22Rv1 (cell line): ENCODE results near the gene C2orf78.

Source experiments
- H3K27ac ChIP-seq: fragments of 450-650 bp; 2 replicates; pipeline ENCODE4 v1.5.1; 2017
- CTCF ChIP-seq: fragments of 450-650 bp; IDR thresholded peaks from 2 replicates; pipeline ENCODE4 v1.5.1; 2017; ENCODE audit warnings: mild to moderate bottlenecking
- ZFX ChIP-seq: fragments of 450-650 bp; IDR thresholded peaks from 2 replicates; pipeline ENCODE4 v1.6.1; 2017; ENCODE audit warnings: antibody characterized with exemption, borderline replicate concordance

The C2orf78 gene

DNA sequence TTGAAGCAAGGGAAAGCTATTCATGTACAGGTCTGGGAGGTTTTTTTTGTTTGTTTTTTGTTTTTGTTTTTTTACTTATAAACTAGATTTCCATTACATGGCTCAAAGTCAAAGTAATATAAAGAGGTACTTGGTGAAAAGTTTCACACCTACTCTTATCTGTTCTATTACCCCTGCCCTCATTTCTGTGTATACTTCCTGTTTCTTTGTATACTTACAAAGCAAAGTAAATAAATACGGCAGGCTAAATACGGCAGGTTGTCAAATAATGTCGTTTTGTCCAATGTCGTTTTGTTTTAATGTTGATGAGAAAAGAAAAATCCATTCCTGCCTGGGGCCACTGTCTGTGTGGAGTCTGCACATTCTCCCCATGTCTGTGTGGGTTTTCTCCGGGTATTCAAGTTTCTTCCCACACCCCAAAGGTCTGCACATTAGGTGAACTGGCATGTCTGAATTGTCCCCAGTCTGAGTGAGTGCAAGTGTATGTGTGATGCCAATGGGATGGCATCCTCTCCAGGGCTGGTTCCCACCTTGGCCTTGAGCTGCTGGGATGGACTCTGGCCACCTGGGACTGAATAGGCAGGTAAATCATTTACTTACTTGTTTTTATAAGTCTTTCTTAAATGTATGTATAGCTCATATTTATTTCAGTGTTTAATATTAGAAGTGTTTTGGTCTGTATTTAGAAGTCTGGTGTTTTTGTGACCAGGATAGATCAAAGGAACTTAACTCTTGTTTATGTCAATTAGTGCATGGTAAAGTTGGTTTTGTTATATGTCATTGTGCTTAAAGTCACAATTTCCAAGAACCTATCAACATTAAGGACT lies 58.1 kb downstream of the C2orf78 start:
- TF ChIP-seq CTCF (no peak), ZFX (no peak)
- H3K27ac ChIP-seq: peak overlapping the region; percentile 78

- TF ChIP-seq CTCF: no peak
- no peak for TF ChIP-seq ZFX
These were observed 58.7 kb downstream of the C2orf78 start for GRCh38 chr2:73842739-73843019.

GRCh38 chr2:73844087-73844486 lies 60.1 kb downstream of the C2orf78 start:
- TF ChIP-seq CTCF: no peak
- TF ChIP-seq ZFX: no peak
- no peak overlapping the region for H3K27ac ChIP-seq

More at GRCh38 chr2:73842739-73843019, 58.7 kb downstream of the C2orf78 start:
- H3K27ac ChIP-seq: peak overlapping the region; percentile 78

DNA sequence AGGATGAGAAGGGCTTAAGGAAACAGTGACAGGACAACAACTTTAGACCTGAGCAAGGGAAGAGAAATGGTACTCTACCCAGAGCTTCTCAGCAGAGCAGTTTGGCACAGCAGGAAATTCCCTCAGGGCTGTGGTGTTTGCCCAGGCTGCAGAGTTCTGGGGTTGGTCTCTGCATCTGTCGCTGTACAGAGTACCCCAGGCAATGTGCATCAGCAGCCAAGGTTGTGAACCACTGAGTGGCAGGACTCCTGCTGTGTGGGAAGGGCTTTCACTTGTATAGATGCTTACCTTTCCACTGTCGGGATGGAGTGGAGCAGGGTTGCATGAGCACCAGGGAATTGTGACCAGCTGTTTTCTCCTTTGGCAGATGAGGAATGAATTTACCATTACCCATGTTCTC lies 66.0 kb downstream of the C2orf78 start:
- H3K27ac ChIP-seq: no peak overlapping the region
- TF ChIP-seq ZFX: no peak

- TF ChIP-seq ZFX (no peak), CTCF (peak; percentile 71)
- no peak overlapping the region for H3K27ac ChIP-seq
These were observed 67.3 kb downstream of the C2orf78 start for GRCh38 chr2:73851274-73851673.

GRCh38 chr2:73852020-73852419 lies 68.0 kb downstream of the C2orf78 start:
- H3K27ac ChIP-seq: no peak overlapping the region
- TF ChIP-seq CTCF (no peak), ZFX (no peak)

DNA sequence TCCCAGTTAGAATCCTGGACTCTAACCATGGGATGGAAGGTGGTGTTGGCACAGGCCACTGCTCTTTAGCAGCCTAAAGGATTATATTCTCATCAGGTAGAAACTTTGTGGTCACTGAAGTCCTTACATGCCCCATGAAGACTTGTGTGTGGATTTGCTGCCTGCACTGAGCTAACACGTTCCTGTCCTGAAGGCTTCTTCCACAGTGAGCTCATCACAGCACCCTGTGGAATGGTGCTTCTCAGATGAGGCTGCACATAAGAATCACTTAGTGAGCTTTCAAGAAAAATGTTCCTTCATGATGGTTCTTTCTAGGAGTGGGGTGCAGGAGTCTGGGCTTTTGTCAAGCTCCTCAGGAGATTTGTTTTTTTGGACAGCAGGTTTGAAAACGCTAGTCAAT lies 71.5 kb downstream of the C2orf78 start:
- no peak for TF ChIP-seq ZFX
- no peak for TF ChIP-seq CTCF
- H3K27ac ChIP-seq: no peak overlapping the region

DNA sequence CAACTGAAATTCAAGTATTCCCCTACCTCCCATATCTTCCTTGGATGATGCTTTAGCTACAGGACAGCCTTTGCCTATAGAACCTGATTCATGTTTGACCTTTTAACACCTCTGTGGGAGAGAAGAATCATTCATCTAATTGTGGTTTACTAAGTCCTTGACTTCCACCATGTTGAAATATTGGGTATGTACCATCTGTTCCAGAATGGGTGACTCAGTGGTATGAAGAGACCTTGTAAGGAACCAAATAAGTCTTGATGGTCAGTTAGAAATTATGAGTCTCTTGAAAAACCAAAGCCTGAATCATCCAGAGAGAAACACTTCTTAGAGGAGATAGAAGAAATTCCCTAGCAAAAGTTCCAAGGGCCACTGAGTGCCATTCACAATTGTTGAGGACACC lies 72.2 kb downstream of the C2orf78 start:
- TF ChIP-seq ZFX (no peak), CTCF (no peak)

More for the DNA sequence above, 72.2 kb downstream of the C2orf78 start:
- H3K27ac ChIP-seq: no peak overlapping the region
